Subcutaneous abdominal adipose tissue (tissue), 5 donors: ENCODE results near the gene NOTCH4.

Experiments
- H3K27ac ChIP-seq: one replicate; pipeline ENCODE4 v1.7.0; 2013; ENCODE audit warnings: low read depth, mild to moderate bottlenecking, inconsistent platforms, low read length, moderate library complexity
- H3K27me3 ChIP-seq, 5 donors: one replicate each; pipeline ENCODE4 v1.7.0; 2013; ENCODE audit warnings: low read length in 5 of 5, inconsistent platforms in 1 of 5; ENCODE audit not compliant: control insufficient read depth in 5 of 5, insufficient read depth in 4 of 5
- H3K36me3 ChIP-seq, 5 donors: one replicate each; pipeline ENCODE4 v1.7.0; 2013; ENCODE audit warnings: low read length in 5 of 5; ENCODE audit not compliant: control insufficient read depth in 5 of 5, insufficient read depth in 5 of 5
- H3K4me1 ChIP-seq, 5 donors: one replicate each; pipeline ENCODE4 v1.7.0; 2013; ENCODE audit warnings: low read length in 5 of 5, mild to moderate bottlenecking in 3 of 5, moderate library complexity in 1 of 5; ENCODE audit not compliant: control insufficient read depth in 5 of 5, insufficient read depth in 5 of 5
- H3K4me3 ChIP-seq, 5 donors: one replicate each; pipeline ENCODE4 v1.7.0; 2013; ENCODE audit warnings: low read length in 5 of 5, low read depth in 1 of 5
- H3K9ac ChIP-seq, 5 donors: one replicate each; pipeline ENCODE4 v1.7.0; 2013; ENCODE audit warnings: low read length in 5 of 5, mild to moderate bottlenecking in 4 of 5, moderate library complexity in 3 of 5
- H3K9me3 ChIP-seq, 5 donors: one replicate each; pipeline ENCODE4 v1.7.0; 2013; ENCODE audit warnings: low read length in 5 of 5; ENCODE audit not compliant: control insufficient read depth in 5 of 5
- donor health status: healthy.
- donor health status: healthy.
- donor health status: healthy.
- donor health status: healthy.
- donor health status: healthy.

The NOTCH4 gene

DNA sequence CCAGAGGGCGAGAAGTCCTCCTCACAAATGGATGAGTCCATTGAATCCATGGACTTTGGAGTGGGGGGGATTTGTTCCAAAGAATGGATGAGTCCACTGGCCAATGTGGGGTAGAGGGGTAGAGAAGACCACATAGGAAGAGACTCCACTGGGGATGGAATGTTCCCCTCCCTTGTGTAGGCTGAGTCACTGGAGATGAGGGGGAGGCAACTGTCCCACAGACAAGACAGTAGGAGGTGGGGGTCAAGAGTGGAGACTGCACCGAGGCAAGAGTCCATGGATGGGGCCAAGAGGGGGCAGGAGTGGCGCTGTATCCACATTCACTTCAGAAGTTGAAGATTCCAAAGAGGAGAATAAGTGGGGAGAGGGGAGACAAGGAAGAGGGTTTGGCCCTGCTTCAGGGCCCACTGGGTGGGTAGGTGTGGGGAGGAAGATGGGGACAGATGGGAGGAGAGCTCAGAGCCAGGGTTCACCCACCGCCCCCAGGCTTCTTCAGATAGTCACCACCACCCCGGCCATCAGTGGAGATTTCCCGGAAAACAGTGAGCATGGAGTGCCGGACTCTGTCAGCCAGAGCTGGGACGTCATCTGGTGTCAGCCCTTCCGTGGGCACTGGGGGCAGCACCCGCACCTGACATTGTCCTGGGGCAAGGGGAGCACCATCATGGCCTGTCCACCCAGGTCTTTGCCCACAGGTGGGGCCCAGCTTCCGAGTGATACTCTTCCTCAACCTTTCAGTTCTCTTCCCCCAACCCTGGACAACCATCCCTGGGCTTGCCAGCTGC lies 54.9 kb downstream of the NOTCH4 start:
- Histone ChIP-seq H3K36me3 (peaks cover 0 to 63% (median 52%) of the 10 kb centered on the region in 5 donors), H3K4me1 (peaks cover 0 to 10% (median under 1%) of the 10 kb centered on the region in 5 donors), H3K9ac (no peak overlapping the region), H3K9me3 (no peaks in the 10 kb centered on the region), H3K4me3 (no peak overlapping the region), H3K27ac (no peak overlapping the region), H3K27me3 (no peaks in the 10 kb centered on the region)

DNA sequence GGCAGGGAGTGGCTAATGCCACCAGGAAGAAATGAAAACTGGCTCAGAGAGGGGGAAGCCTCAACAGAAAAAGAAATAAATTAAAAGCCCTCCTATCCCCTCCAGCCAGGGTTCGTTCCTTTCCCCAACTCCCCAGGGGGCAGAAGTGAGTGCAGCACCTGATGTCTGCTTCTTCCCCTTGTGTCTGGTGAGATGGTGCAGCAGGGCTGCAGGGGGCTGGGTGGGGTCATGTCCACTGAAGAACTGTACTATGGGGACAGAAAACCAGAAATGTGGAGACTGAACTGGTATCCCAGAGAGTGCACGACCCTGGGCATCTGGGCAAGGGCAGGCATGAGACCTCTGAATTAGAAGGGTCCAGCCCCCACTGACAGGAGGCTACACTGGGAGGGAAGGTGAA lies 55.5 kb downstream of the NOTCH4 start:
- Histone ChIP-seq H3K27me3 (no peaks in the 10 kb centered on the region), H3K4me1 (peaks cover 0 to 15% (median 5%) of the 10 kb centered on the region in 5 donors), H3K9ac (no peak overlapping the region), H3K27ac (no peak overlapping the region), H3K36me3 (peaks cover 0 to 68% (median 52%) of the 10 kb centered on the region in 5 donors), H3K9me3 (no peaks in the 10 kb centered on the region), H3K4me3 (no peak overlapping the region)

DNA sequence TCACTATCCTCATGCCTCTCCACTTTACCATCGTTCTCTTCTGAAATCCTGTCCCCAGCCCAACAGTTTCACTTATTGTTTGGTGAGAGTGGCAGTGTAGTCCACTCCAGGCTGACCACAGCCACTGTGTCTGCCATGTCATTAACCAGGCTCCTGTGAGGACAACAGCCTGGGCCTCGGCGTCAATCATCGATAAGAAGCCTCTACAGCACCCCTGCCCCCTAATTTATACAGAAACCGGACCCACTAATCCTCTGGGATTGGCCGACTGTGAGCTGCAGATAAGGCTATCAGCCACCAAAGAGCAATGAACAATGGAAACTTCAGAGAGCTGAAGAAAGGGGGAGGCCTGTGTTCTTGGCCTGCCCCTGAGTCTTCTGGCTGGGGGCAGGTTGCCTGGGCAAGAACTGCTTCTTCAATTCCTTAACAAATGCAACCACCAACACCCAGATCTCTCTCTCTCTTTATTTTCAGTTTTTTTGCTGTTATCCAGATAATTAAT lies 56.1 kb downstream of the NOTCH4 start:
- H3K9ac ChIP-seq, result no peak overlapping the region
- H3K4me1 ChIP-seq, result peaks cover 0 to 16% (median 5%) of the 10 kb centered on the region in 5 donors
- H3K27ac ChIP-seq, result no peak overlapping the region
- no peaks in the 10 kb centered on the region for H3K27me3 ChIP-seq
- H3K4me3 ChIP-seq, result no peak overlapping the region
- H3K9me3 ChIP-seq, result no peaks in the 10 kb centered on the region
- H3K36me3 ChIP-seq, result peaks cover 0 to 71% (median 56%) of the 10 kb centered on the region in 5 donors

DNA sequence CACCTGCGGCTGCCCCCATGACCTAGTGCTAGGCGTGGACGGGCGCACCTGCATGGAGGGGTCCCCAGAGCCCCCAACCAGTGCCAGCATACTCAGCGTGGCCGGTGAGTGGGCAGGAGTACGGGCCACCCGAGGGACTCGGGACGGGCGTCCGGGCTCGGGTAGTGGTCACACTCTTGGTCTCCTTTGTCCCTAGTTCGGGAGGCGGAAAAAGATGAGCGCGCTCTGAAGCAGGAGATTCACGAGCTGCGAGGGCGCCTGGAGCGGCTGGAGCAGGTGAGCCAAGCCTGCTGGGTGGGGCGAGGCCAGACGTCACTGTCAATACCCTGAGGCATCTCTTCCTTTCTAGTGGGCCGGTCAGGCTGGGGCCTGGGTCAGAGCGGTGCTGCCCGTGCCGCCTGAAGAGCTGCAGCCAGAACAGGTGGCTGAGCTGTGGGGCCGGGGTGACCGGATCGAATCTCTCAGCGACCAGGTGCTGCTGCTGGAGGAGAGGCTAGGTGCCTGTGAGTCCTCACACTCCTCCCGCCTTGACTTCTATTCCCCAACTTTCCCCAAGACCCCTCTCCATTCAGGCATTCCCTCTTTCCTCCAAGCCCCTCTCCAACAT lies 56.6 kb downstream of the NOTCH4 start:
- H3K27ac ChIP-seq, result no peak overlapping the region
- no peak overlapping the region for H3K9ac ChIP-seq
- peaks cover 0 to 77% (median 60%) of the 10 kb centered on the region in 5 donors for H3K36me3 ChIP-seq

DNA sequence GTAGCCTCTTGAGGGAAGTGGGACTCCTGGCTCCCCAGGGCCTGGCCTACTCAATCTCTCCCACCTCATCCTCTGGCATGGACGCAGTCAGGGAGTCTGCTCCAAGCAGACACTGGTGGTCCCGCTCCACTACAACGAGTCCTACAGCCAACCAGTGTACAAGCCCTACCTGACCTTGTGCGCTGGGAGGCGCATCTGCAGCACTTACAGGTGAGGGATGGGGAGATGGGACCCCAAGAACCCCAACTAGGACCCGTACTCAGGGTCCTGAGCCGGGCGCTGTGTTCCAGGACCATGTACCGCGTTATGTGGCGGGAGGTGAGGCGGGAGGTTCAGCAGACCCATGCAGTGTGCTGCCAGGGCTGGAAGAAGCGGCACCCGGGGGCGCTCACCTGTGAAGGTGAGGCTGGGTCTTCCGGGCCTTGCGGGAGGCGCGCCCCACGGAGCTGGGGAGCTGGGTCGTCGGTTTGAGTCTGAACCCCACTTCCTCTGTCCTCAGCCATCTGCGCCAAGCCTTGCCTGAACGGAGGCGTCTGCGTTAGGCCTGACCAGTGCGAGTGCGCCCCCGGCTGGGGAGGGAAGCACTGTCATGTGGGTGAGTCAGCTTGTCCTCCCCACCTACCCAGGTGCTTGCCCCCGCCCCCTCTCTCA lies 57.3 kb downstream of the NOTCH4 start:
- Histone ChIP-seq H3K9ac (no peak overlapping the region), H3K27ac (no peak overlapping the region), H3K36me3 (peaks cover 0 to 77% (median 60%) of the 10 kb centered on the region in 5 donors), H3K9me3 (no peaks in the 10 kb centered on the region), H3K4me1 (peaks cover 0 to 19% (median 5%) of the 10 kb centered on the region in 5 donors), H3K4me3 (no peak overlapping the region), H3K27me3 (no peaks in the 10 kb centered on the region)

More for the DNA sequence above, 56.6 kb downstream of the NOTCH4 start:
- Histone ChIP-seq H3K4me3 (no peak overlapping the region), H3K4me1 (peaks cover 0 to 19% (median 5%) of the 10 kb centered on the region in 5 donors), H3K9me3 (no peaks in the 10 kb centered on the region), H3K27me3 (no peaks in the 10 kb centered on the region)

DNA sequence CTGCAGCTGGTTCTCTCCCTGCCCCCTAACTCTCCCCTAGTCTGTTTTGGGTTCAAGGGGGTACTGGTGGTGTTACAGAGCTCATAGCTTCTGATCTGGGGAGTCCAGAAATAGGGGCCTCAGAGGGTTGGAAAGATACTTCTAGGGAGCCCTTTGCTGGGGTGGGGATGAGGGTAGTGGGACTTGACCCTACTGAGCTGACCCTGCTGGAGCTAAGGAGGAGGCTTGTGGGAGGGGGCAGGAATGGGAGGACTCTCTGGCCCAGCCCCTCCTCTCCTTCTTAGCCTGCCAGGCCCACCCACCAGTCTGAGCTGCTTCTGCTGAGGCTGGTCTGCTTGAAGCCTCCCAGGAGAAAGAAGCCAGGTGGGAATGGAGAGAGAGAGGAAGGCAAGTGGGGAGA lies 59.6 kb downstream of the NOTCH4 start, which contains the start of gene EGFL8:
TSS of gene EGFL8 (plus strand) at position 301 of the 400 bp plus-strand sequence. CDS start 1,571 bp downstream, outside the sequence.
- H3K27me3 ChIP-seq, result no peaks in the 10 kb centered on the region
- no peaks in the 10 kb centered on the region for H3K9me3 ChIP-seq
- H3K4me3 ChIP-seq, result no peak within 1 kb of the TSS
- peak within 1 kb of the TSS; percentile 67 for H3K27ac ChIP-seq
- H3K36me3 ChIP-seq, result peaks cover 0 to 56% (median 42%) of the 10 kb centered on the region in 5 donors
- H3K9ac ChIP-seq, result peak within 1 kb of the TSS in 1 of 5 donors; percentile 56
- H3K4me1 ChIP-seq, result peaks cover 0 to 19% (median 5%) of the 10 kb centered on the region in 5 donors

DNA sequence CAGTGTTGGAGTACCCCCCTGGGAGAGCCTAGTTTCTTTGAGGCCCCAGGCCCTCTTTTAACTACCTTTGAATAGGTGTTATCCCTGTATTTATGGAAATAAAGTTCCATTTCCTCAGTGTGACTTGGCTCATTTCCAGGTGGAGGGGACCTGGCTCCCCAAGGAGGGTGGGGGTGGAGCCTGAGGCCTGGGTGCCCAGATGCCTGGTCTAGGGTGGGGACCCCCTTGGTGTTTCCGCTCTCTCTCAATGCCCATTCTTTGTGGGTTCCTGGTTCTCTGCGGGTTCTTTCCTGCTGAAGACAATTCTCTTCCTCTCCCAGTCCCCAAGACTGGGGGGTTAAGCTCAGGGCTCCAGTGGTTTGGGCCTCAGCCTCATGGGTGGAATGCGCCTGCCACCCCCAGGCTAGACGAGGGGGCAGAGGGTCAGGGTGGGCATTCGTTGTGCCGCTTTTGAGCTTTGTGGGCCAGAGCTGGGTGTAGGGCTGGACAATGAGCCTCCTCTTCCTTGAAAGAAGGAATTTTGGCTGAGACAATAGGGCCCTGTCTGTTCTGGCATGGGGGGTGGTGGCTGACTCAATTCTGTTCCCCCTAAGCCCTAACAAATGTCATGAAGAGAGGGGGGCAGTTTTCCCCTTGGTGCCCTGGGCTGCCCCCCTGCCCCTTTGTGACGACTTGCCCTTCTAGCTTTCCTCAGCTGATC lies 60.2 kb downstream of the NOTCH4 start:
- H3K4me1 ChIP-seq, result peaks cover 0 to 19% (median 5%) of the 10 kb centered on the region in 5 donors
- H3K9ac ChIP-seq, result peak overlapping the region in 1 of 5 donors; percentile 56
- H3K4me3 ChIP-seq, result no peak overlapping the region
- H3K9me3 ChIP-seq, result no peaks in the 10 kb centered on the region
- peaks cover 0 to 53% (median 39%) of the 10 kb centered on the region in 5 donors for H3K36me3 ChIP-seq
- H3K27ac ChIP-seq, result peak overlapping the region; percentile 67
- H3K27me3 ChIP-seq, result no peaks in the 10 kb centered on the region

DNA sequence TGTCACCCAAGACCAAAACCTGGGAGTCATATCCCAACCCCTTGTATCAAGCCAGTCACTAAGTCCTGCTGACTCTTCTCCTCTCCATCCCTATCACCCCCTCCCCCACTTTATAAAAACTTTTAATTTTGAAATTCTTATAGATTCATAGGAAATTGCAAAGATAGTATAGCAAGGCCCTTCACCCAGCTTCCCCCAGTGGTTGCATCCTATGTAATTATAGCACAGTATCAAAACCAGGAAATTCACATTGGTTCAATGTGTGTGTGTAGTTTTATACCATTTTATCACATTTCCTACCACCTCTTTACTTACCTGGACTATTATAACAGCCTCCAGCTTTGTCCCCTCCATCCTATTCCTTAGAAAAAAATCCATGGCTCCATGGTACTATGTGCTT lies 65.8 kb downstream of the NOTCH4 start:
- no peaks in the 10 kb centered on the region for H3K27me3 ChIP-seq
- peaks cover 0 to 34% (median 28%) of the 10 kb centered on the region in 5 donors for H3K4me1 ChIP-seq
- no peak overlapping the region for H3K4me3 ChIP-seq
- peaks cover 4 to 38% (median 32%) of the 10 kb centered on the region in 5 donors for H3K36me3 ChIP-seq
- no peak overlapping the region for H3K27ac ChIP-seq
- no peaks in the 10 kb centered on the region for H3K9me3 ChIP-seq
- no peak overlapping the region for H3K9ac ChIP-seq

DNA sequence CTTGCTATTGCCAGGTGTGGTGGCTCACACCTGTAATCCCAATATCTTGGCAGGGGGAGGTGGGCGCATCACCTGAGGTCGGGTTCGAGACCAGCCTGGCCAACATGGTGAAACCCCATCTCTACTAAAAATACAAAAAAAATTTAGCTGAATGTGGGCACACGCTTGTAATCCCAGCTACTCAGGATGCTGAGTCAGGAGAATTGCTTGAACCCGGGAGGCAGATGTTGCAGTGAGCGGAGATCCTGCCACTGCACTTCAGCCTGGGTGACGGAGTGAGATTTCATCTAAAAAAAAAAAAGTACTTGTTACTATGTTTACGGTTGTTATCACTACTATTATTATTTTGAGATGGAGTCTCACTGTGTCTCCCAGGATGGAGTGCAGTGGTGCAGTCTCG lies 67.0 kb downstream of the NOTCH4 start:
- no peaks in the 10 kb centered on the region for H3K27me3 ChIP-seq
- peaks cover 0 to 40% (median 37%) of the 10 kb centered on the region in 5 donors for H3K4me1 ChIP-seq
- no peaks in the 10 kb centered on the region for H3K9me3 ChIP-seq
- H3K9ac ChIP-seq, result no peak overlapping the region
- H3K27ac ChIP-seq, result no peak overlapping the region
- H3K4me3 ChIP-seq, result no peak overlapping the region
- H3K36me3 ChIP-seq, result peaks cover 4 to 29% (median 26%) of the 10 kb centered on the region in 5 donors
